ENCODE results near the gene MMAB. TPM values are rescaled to one million over a fixed set of nuclear protein-coding genes. Genes with fewer than 3 reads are reported as not detected.

Gene MMAB
- total RNA-seq, 1 experiment from 2014 or later = 97.6 TPM

- Histone ChIP-seq H3K27me3 (replicated peaks; ENCODE audit: insufficient read depth, low read depth, low read length, poor library complexity) (no peaks in the 10 kb centered on the region), H3K4me1 (ENCODE audit: insufficient read depth, low read length, poor library complexity, severe bottlenecking) (no peaks in the 10 kb centered on the region), H3K9me3 (ENCODE audit: low read depth, low read length, poor library complexity, severe bottlenecking) (no peaks in the 10 kb centered on the region), H3K4me3 (ENCODE audit: low read depth, low read length, poor library complexity, severe bottlenecking) (no peak overlapping the region), H3K27ac (ENCODE audit: low read depth, low read length, poor library complexity, severe bottlenecking) (no peak overlapping the region), H3K36me3 (ENCODE audit: insufficient read depth, low read length, poor library complexity, severe bottlenecking) (peaks cover 58% of the 10 kb centered on the region)
- CTCF ChIA-PET = interaction anchor here (0.7 kb wide), 1 partner anchor 365 kb away, joined by 4 read pairs; no protein-coding TSS in a partner anchor
- POLR2A ChIA-PET (ENCODE audit: low non-redundant PET) = no interaction called here
- BruUV-seq (replicated peaks) = no TSS peak
- no peak for DNase-seq (ENCODE audit: low spot score)
- intact Hi-C loops (cut with micrococcal nuclease; ENCODE audit: unreplicated experiment) = no loop called here
- TF ChIP-seq, protein P1, sequence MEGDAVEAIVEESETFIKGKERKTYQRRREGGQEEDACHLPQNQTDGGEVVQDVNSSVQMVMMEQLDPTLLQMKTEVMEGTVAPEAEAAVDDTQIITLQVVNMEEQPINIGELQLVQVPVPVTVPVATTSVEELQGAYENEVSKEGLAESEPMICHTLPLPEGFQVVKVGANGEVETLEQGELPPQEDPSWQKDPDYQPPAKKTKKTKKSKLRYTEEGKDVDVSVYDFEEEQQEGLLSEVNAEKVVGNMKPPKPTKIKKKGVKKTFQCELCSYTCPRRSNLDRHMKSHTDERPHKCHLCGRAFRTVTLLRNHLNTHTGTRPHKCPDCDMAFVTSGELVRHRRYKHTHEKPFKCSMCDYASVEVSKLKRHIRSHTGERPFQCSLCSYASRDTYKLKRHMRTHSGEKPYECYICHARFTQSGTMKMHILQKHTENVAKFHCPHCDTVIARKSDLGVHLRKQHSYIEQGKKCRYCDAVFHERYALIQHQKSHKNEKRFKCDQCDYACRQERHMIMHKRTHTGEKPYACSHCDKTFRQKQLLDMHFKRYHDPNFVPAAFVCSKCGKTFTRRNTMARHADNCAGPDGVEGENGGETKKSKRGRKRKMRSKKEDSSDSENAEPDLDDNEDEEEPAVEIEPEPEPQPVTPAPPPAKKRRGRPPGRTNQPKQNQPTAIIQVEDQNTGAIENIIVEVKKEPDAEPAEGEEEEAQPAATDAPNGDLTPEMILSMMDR (conservative IDR thresholded peaks at IDR 0.05; ENCODE audit: low read depth, low read length) = no peak
- no peak for TF ChIP-seq EZH2 (IDR thresholded peaks at IDR 0.05; ENCODE audit: borderline replicate concordance, low read depth, low read length, poor library complexity, severe bottlenecking)
These were observed 10.4 kb downstream of the MMAB start for GRCh38 chr12:109562871-109563270.

DNA sequence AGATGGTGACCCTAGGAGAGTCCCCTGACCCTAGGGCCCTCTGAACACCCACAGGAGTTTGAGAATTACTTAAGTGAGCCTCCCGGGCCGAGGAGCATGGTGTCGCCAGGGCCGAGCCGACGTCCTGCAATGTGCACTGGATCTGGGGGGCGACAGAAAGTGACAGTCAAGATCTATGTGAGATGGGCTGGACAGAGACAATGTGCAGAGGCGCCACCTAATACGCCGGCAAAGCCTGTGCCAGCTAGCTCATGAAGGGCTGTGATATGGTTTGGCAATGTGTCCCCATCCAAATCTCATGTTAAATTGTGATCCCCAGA lies 11.6 kb downstream of the MMAB start:
- POLR2A ChIA-PET (ENCODE audit: low non-redundant PET) = no interaction called here
- Histone ChIP-seq H3K4me3 (ENCODE audit: low read depth, low read length, poor library complexity, severe bottlenecking) (no peak overlapping the region), H3K36me3 (ENCODE audit: insufficient read depth, low read length, poor library complexity, severe bottlenecking) (peaks cover 47% of the 10 kb centered on the region), H3K4me1 (ENCODE audit: insufficient read depth, low read length, poor library complexity, severe bottlenecking) (no peaks in the 10 kb centered on the region), H3K27ac (ENCODE audit: low read depth, low read length, poor library complexity, severe bottlenecking) (no peak overlapping the region), H3K9me3 (ENCODE audit: low read depth, low read length, poor library complexity, severe bottlenecking) (no peaks in the 10 kb centered on the region), H3K27me3 (replicated peaks; ENCODE audit: insufficient read depth, low read depth, low read length, poor library complexity) (no peaks in the 10 kb centered on the region)
- intact Hi-C loops (cut with micrococcal nuclease; ENCODE audit: unreplicated experiment) = no loop called here
- CTCF ChIA-PET = no interaction called here
- DNase-seq (ENCODE audit: low spot score) = no peak
- TF ChIP-seq, protein P1 (conservative IDR thresholded peaks at IDR 0.05; ENCODE audit: low read depth, low read length) = no peak
- no peak for TF ChIP-seq EZH2 (IDR thresholded peaks at IDR 0.05; ENCODE audit: borderline replicate concordance, low read depth, low read length, poor library complexity, severe bottlenecking)
- BruUV-seq (replicated peaks) = no TSS peak

DNA sequence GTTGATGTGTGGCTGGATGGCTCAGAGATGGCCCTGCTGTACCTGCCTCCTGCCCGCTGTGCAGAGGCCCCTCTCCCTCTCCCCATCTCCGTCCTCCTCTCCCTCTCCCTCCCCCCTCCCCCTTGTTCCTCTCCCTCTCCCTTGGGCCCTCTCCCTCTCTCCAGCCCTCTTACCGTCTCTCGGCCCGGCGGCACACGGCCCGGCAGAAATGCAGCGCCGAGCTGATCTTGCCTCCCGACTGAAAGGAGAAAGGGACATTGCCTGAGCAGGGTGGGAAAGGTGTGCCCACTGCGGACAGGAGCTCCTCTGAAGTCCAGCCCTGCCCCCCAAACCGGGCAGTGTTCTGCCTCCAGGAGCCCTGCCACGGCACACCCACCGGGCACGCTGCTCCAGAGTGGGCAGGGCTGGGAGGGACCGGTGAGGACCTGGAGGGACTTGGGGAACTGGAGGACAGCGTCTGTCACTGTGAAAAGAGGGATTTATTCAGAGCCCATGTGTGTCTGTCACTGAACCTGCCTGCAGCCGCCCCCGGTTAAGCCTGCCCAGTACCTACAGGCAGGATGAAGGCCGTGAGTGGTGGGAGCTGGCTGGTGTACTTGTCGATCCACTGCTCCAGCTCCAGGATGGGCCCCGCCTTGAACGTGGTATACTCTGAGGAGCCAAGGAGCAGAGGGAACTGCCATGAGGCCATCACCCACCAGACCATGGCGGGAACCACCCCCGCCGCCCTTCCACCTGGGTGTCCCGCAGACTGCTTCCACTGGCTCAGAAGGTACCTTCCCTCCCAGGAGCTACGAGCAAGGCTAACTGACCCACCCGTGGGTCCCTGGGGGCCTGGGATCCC lies 12.2 kb downstream of the MMAB start:
- Histone ChIP-seq H3K4me1 (ENCODE audit: insufficient read depth, low read length, poor library complexity, severe bottlenecking) (no peaks in the 10 kb centered on the region), H3K36me3 (ENCODE audit: insufficient read depth, low read length, poor library complexity, severe bottlenecking) (peaks cover 41% of the 10 kb centered on the region), H3K4me3 (ENCODE audit: low read depth, low read length, poor library complexity, severe bottlenecking) (no peak overlapping the region), H3K27ac (ENCODE audit: low read depth, low read length, poor library complexity, severe bottlenecking) (no peak overlapping the region), H3K9me3 (ENCODE audit: low read depth, low read length, poor library complexity, severe bottlenecking) (no peaks in the 10 kb centered on the region), H3K27me3 (replicated peaks; ENCODE audit: insufficient read depth, low read depth, low read length, poor library complexity) (no peaks in the 10 kb centered on the region)
- intact Hi-C loops (cut with micrococcal nuclease; ENCODE audit: unreplicated experiment) = no loop called here
- DNase-seq (ENCODE audit: low spot score) = no peak
- POLR2A ChIA-PET (ENCODE audit: low non-redundant PET) = no interaction called here
- no peak for TF ChIP-seq EZH2 (IDR thresholded peaks at IDR 0.05; ENCODE audit: borderline replicate concordance, low read depth, low read length, poor library complexity, severe bottlenecking)
- TF ChIP-seq, protein P1 (conservative IDR thresholded peaks at IDR 0.05; ENCODE audit: low read depth, low read length) = no peak
- CTCF ChIA-PET = no interaction called here
- BruUV-seq (replicated peaks) = no TSS peak
